Measurements from ENCODE around the gene SLCO3A1. TPM values are rescaled to one million over a fixed set of nuclear protein-coding genes. Genes with fewer than 3 reads are reported as not detected.

SLCO3A1 gene
- total RNA-seq, 2 donors from 2014 or later, result 26.6 to 27.7 TPM

DNA sequence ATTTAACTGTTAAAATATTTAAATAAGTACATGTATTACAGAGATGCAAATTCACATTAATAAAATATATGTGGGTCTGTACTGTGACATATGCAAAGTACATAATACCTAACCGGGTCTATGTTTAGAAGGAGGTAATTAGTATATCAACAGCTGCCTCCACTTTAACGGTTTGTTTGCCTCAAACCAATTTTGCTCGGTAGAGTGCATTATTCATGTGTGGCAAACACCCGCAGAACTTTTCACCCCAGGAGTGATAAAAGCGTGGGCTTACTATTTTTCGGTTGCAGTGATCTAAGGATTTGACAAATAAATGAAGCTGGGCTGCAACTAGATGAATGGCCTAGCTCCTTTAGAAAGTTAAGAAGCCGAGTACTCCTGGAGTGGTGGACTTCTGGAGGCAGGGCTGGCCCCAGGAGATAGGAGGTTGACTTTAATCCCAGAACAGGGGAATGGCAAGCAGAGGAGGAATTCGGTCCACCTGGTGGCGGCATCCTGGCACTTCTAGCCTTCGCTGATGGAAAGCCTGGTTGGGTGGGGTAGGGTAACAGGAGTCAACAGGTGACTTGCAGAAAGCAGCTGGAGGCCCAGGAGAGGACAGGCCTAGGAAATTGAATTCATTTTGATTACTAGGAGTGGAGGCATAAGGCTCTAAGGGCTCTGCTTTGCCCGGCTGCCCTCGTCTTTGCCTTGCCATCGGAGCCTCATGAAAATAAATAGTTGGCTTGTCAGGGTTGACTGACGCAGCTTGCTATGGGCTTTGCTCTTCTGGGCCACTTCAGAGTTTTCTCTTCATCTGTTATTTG lies 2.4 kb downstream of the SLCO3A1 start:
- no peak for DNase-seq (ENCODE audit: low spot score)
- intact Hi-C loops (cut with DNase I), result loop anchor here (10.0 kb wide), 2 partner anchors 219 to 551 kb away; no protein-coding TSS in a partner anchor

DNA sequence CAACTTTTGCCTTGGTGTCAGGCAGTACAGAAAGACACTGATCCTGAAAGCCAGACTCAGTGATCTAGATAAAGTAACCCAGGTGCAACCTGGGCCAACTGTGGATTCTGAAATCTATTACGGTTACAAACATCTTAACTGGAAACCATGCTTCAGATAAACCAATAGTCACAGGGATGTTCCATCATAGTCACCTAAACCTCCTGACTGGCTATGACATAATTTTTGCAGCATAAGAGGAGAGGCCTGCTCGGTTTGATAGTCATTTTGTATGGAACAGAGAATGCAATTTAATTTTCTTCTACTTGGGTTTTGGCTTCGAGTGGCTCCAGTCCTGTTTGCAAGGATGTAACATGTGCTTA lies 3.7 kb downstream of the SLCO3A1 start:
- no peak for DNase-seq (ENCODE audit: low spot score)
- intact Hi-C loops (cut with DNase I), result loop anchor here (10.0 kb wide), 2 partner anchors 218 to 552 kb away; no protein-coding TSS in a partner anchor

DNA sequence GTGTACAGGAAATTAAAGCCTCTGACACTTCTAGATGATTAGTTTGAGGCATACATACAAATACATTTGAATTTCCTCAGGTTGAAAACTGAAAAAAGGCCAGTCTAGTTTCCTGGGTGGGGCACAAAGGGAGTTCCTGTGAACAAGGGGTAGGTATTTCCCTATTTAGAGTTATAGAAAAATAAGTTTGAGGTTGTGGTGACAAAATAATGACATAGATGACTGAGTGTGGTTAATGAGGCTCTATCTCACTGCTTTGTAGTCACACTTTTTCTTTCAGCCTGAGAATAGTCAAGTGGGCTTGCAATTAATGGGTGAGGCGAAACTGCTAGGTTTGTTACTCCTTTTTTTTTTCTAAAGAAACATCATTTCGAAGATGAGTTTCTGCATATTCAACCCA lies 4.3 kb downstream of the SLCO3A1 start:
- no peak for DNase-seq (ENCODE audit: low spot score)
- intact Hi-C loops (cut with DNase I), result loop anchor here (10.0 kb wide), 2 partner anchors 217 to 553 kb away; no protein-coding TSS in a partner anchor

DNA sequence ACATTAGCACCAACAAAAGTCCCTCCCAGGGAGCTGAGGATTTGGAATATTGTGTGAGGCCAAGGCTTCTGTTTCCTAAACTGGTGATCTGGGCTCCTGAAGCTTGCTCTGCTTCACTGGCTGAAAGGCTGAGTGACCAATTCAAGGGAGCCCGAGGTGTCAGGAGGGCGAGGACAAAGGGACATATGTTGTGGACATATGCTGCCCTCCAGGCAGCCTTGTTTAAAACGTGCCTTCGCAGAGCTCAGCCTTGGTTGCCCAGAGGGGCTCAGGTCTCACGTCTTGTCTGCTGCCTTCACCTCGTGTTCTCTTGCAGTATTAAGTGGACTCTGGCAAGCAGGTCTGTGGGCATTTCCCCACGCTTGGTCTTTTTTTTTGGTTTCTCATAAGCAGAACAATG lies 7.0 kb downstream of the SLCO3A1 start:
- intact Hi-C loops (cut with DNase I), result no loop called here
- DNase-seq (ENCODE audit: low spot score), result no peak

DNA sequence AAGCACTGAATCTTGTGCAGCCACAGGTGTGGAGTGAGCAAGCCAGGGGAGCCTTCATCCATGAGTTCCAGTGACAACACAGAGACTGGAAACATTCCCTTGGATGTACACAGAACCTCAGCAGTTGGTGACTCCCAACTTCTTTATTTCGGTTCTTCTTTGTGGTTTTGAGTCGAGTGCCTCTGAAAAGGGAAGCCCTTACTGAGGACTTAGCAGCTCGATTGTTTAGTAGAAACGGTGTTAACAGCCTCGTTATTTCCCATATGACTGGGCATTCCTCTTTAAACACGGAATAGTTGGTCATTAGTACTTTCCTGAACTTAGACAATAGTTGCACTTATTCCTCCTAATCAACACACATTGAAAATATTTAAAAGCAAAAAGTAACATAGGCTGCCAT lies 7.7 kb downstream of the SLCO3A1 start:
- no peak for DNase-seq (ENCODE audit: low spot score)
- intact Hi-C loops (cut with DNase I), result no loop called here

DNA sequence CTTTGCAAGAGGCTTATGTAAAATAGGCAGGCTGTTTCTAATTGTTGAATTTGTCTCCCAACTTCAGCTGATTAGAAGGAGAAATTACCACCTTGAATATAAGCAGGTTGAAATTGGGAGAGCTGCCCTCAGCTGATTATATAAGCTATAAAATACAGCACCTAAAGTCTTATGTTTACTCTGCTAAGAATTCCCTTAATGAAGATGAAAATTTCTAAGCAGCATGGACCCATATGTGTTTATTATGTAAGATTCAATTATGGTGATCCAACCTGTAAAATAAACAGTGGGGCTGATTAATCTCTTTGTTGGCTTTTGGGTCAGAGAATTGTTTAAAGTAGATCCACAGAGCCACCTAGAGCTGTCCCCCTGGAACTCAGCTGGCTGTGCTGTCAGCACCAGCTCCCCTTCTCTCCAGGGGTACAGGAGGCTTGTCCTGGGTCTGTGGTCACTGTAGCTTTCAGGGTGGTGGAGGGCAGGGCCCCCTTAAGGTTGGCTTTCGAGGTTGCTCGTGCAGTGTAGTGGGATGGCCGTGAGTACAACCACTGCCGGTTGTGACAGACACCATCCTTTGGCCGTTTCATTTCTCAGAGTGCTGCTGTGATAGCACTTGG lies 9.5 kb downstream of the SLCO3A1 start:
- intact Hi-C loops (cut with DNase I), result no loop called here
- no peak for DNase-seq (ENCODE audit: low spot score)

DNA sequence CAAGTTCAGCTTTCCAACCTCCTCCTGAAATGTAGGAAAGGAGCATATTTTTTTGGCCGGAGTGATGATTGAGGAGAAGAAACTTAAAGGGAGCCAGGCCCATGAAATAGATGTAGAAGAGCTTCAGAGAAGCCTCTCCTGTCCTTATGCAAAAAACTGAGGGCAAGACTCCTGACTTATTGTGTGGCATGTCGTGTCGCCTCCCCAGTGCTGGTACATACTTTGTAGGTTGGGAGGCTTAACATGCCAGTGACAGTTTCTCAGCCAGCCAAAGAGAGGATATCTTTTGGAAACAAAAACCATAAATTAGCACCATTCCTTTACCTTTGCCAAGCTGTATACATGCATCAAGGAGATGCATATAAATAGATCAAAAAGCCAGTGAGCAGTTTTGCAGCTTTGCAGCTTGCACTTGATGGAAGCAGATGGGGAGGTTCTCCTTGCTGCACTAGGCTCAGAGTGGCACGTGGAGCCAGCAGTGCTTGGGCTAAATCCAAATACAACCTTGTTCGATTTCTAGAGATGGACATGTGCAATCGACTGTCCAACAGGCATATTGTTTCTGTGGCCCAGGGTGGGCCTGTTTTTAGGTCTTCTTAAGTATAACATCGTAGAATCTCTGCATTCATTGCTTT lies 10.2 kb downstream of the SLCO3A1 start:
- no peak for DNase-seq (ENCODE audit: low spot score)
- intact Hi-C loops (cut with DNase I), result no loop called here

DNA sequence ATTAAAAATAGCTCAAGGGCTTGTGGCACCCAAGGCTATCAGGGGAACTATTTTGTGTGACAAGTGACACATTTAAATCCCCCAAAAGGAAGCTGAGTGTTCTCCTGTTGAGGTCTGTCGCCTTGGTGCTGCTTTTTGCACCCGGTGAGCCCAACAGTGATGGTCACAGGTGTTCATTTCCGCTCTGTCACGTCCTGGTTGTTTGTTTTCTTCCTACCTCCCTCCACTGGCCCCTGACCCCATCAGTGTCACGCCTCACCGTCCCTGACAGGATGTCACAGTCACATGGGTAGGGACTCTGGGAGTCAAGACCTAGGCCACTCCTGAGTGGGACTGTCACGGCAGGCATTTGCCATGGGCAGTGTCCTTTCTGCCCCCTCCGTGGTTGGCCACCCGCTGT lies 11.2 kb downstream of the SLCO3A1 start:
- no peak for DNase-seq (ENCODE audit: low spot score)
- intact Hi-C loops (cut with DNase I), result loop anchor here in 1 of 2 donors (5.0 kb wide), 1 partner anchor 58 kb away; no protein-coding TSS in a partner anchor

DNA sequence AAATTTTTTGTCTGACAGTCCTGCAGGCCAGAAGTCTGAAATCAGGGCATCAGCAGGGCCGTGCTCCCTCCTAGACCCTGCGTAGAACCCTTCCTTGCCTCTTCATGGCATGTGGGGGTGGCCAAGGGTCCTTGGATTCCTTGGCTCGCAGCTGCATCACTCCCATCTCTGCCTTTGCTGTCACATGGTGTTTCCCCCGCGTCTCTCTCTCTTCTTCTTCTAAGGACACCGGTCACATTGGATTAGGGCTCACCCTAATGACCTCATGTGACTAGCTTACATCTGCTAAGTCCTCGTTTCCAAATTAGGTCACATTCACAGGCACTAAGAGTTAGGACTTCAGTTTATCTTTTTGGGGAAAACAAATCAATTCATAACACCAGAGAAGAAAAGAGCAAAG lies 12.0 kb downstream of the SLCO3A1 start:
- intact Hi-C loops (cut with DNase I), result loop anchor here in 1 of 2 donors (5.0 kb wide), 1 partner anchor 57 kb away; no protein-coding TSS in a partner anchor
- no peak for DNase-seq (ENCODE audit: low spot score)

DNA sequence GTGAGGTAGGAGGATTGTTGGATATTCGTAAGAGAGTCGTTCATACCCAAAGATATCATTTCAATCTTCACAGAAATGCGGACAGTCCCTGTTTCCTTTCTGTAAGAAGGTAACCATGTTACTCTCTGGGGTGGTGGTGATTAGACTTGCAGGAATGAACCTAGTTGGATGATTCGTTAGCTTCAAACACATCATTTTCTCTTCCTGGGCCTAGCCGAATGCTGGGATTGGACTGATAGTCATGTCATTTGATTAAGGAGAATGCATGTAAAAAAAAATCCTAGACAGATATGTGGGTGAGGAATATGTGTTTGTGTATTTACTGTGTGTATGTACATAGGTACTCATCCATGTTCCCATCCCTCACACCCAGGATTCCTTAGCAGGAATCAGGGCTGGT lies 12.4 kb downstream of the SLCO3A1 start:
- no peak for DNase-seq (ENCODE audit: low spot score)
- intact Hi-C loops (cut with DNase I), result loop anchor here in 1 of 2 donors (5.0 kb wide), 1 partner anchor 56 kb away; no protein-coding TSS in a partner anchor

DNA sequence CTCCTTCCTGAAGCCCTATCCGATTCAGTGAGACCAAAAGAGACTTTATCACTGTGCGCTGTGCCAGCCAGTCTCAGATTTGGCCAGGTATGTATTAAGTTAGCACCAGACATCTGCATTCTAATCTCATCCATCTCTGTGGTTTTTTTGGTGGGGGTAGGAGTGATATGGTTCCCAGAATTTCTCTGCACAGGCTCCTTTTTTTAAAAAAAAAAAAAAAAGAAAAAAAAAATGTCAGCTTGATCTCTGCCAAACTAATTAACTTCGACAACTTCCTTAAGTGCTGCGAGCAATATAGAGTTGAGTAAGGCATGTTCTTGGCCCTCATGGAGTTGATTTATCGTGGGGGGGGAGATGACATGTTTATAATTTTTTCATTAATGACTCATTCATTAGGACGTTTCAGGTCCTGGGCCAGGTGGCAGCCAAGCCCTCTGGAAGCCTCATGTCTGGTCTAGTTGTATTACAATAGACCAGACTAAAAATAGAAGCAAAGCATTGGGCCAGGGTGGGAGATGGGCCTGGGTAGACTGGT lies 12.9 kb downstream of the SLCO3A1 start:
- intact Hi-C loops (cut with DNase I), result loop anchor here in 1 of 2 donors (5.0 kb wide), 1 partner anchor 56 kb away; no protein-coding TSS in a partner anchor
- no peak for DNase-seq (ENCODE audit: low spot score)

DNA sequence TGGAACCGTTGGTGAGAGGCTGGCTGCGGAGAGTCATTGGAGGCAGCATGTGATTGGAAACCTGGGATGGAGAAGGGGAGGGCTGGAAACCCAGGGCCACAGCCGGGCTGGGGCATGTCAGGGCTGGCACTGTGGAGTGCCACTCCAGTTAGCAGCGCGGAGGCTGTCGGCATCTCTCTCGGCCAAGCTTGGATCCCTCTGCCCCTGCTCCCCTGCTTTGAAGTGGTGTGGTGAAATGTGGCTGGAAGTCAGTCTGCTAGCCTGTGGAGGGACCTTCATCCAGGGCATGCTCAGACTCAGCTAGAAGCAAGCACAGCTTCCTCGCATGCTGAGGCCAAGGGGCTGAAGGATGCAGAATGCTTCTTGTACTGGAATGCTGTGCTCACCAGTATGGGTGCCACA lies 13.5 kb downstream of the SLCO3A1 start:
- DNase-seq (ENCODE audit: low spot score), result peak; percentile 84
- intact Hi-C loops (cut with DNase I), result loop anchor here (1.0 to 5.0 kb wide), 2 partner anchors 55 to 105 kb away; no protein-coding TSS in a partner anchor

DNA sequence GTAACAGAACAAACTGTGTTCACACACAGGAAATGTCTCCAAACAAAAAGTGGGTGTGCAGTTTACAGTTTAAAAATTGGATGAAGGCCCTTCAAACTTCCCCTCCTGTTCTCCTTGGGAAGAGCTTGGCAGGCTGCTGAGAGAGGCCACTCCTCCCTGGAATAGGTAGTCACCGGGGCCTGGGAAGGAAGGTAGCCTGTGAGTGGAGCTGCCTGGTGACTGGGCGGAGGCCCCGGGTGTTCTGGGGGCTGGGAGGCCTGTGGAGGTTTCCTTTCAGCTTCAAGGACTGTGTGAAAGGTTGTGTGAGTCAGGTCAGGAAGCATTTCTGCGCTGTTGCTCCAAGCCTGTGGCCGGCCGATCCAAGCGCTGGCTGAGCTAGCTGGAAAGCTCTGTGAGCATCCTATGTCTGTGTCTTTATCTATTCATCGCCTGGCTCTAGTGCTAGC lies 14.1 kb downstream of the SLCO3A1 start:
- intact Hi-C loops (cut with DNase I), result loop anchor here (1.0 to 5.0 kb wide), 2 partner anchors 55 to 105 kb away; no protein-coding TSS in a partner anchor
- peak; percentile 90 for DNase-seq (ENCODE audit: low spot score)

DNA sequence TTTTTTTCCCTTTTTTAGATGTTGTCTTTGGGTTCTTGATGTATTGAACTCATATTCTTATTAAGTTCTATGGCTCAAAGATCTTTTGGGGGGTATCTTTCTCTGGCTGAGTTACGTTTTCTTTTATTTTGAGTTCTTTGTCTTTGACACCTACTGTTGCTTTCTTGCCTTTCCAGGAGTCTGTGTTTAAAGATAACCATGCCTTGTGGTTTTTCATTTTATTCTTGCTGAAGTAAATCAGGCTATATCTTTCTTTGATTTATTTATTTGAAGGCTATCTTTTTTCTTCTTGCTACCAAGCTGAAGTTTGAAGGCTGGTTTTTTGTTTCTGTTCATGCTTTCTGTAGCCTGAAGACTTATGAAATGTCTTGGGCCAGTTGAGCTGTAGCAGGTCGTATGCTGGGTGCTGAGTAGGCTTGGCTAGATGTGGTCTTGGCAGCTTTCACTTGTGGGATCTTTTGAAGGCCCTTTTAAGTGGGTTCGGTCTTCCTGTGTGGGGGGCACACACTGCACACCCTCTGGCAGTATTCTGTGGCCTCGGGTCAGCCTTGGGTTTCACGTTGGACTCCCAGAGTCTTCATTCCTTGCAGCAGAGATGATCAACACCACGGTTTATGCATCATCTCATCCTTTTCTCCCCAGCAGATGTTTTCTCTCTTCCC lies 17.5 kb downstream of the SLCO3A1 start:
- DNase-seq (ENCODE audit: low spot score), result no peak
- intact Hi-C loops (cut with DNase I), result loop anchor here in 1 of 2 donors (2.0 kb wide), 1 partner anchor 46 kb away; no protein-coding TSS in a partner anchor

DNA sequence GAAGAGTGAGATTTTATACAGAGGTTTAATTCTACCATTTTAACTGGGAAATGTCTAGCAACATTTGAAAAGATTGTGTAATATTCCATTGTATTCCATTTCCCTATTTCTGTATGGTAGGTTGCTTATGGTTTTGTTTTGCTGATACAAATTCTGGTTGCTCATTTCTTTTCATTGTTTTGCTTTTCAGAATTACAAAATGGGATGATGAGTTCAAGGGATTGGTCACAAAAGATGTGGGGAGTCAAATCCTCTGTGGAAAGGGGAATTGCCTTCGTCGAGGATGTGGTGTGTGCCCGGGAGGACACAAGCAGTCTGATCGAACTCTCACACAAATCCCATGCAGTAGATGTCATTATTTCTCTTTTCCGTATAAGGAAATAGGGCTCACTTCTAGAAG lies 18.3 kb downstream of the SLCO3A1 start:
- intact Hi-C loops (cut with DNase I), result loop anchor here in 1 of 2 donors (2.0 kb wide), 1 partner anchor 45 kb away; no protein-coding TSS in a partner anchor
- DNase-seq (ENCODE audit: low spot score), result no peak

DNA sequence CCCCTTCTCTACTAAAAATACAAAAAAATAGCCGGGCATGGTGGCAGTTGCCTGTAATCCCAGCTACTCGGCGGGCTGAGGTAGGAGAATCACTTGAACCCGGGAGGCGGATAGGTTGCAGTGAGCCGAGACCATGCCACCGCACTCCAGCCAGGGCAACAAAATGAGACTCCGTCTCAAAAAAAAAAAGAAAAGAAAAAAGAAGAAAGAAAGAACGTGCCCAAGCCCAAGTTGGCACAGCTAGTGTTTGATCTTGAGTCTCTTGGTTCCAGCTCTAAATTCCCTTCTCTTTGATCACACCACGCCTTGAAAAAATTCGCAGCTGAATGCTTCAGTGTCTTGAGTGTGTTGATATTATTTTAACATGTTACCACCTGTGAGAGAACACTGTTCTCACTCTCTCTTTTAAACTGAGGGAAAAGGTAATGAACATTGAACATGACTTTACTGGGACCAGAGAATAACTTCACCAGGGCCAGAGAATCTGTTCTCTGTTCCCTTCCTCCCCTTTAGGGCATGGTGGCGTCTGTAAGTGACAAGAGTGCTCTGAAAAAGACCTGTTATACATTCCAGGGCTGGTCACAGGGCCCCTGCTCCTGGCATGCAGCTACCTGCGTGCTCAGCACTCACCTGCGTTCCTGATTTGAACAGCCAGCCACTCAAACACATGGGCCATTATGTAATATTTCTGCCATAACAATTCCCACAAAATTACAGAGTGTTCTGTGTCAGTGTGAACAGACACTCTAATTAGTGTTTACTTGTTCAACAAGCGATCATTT lies 19.0 kb downstream of the SLCO3A1 start:
- intact Hi-C loops (cut with DNase I), result no loop called here
- no peak for DNase-seq (ENCODE audit: low spot score)

DNA sequence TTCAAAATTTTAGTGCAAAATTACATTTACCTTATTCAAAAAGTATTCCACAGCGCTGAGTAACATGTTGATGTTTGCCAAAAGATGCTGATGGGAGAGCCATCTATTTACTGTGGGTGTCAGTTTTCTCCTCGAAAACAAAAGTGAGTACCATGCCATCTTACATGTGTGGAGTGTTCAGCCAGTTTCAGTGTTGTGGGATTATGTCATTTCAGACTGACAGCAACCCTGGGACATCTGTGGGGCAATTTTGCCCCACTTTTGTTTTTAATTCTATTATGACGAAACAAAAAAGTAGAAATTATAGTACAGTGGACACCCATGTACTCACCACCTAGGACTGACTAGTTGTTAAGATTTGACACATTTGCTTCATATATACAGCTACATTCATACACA lies 19.6 kb downstream of the SLCO3A1 start:
- intact Hi-C loops (cut with DNase I), result no loop called here
- no peak for DNase-seq (ENCODE audit: low spot score)

DNA sequence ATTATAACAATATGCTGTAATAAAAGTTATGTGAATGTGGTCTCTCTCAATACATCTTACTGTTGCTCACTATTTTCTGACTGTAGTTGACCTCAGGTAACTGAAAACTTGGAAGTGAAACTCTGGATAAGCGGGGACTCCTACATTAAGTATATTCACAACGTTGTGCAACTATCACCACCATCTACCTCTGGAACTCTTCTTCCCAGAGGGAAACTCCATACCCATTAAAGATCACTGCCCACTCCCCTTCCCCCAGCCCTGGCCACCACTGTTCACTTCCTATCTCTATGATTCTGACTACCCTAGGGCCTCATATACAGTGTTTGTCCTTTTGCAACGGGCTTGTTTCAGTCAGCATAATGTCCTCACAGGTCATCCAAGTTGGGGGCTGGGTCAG lies 20.7 kb downstream of the SLCO3A1 start:
- intact Hi-C loops (cut with DNase I), result no loop called here
- DNase-seq (ENCODE audit: low spot score), result no peak

Data from posterior vena cava (tissue), 2 donors.